ENCODE data around the gene CNTNAP2.

Gene CNTNAP2

DNA sequence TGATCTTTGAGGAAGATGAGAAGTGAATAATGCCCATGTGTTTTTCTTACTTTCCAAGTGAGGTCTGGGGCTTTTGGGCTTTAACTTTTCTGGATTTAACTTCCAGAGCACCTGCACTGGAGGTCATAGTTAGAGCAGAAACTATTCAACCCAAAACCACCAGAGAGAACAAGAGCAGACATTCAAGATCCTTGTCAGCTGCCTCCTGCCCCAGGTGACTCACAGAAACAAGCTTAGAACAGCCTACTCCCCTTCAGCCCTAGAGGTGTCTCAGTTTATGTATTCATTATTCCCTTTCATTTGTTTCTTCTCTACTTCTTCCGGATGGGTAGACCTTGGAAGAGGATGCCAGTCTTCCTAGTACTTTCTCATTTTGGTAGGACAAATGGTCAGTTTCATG is 270.5 kb downstream of the CNTNAP2 start:
- Histone ChIP-seq H3K4me1 (peaks cover 0 to 8% (median 0%) of the 10 kb centered on the region in 10 experiments; a peak in 6 of 20 replicates), H3K4me2 (no peak overlapping the region), H4K20me1 (no peaks in the 10 kb centered on the region), H3K36me3 (no peaks in the 10 kb centered on the region), H3K9ac (no peak overlapping the region), H3K4me3 (no peak overlapping the region), H3K9me3 (replicated peaks in 1 of 11) (no peaks in the 10 kb centered on the region), H3K27me3 (no peaks in the 10 kb centered on the region), H3K27ac (no peak overlapping the region)
- TF ChIP-seq Cebpa-rat (IDR thresholded peaks at IDR 0.05), result no peak

DNA sequence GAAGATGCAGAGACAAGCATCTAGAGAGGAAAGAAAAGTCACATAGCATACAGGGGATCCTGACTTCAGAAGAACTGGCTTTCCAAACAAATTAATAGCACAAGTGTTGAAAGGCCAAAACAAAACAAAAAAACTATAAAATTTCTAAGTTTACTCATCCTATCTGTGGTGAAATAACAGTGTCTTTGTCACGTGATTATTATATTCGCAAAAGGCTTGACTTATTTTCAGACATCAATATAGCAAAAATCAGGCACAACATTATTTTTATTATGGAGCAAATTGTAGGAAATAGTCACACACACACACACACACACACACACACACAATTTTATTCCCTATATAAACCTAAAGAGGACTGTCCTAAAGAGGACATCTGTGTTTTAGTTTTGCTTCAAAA is 272.3 kb downstream of the CNTNAP2 start:
- H3K27me3 ChIP-seq, result no peaks in the 10 kb centered on the region
- H4K20me1 ChIP-seq, result no peaks in the 10 kb centered on the region
- H3K4me1 ChIP-seq, result peaks cover 0 to 8% (median 0%) of the 10 kb centered on the region in 10 experiments; a peak in 6 of 20 replicates
- TF ChIP-seq Cebpa-rat (IDR thresholded peaks at IDR 0.05), result no peak
- no peak overlapping the region for H3K4me2 ChIP-seq
- H3K36me3 ChIP-seq, result no peaks in the 10 kb centered on the region
- H3K9ac ChIP-seq, result no peak overlapping the region
- H3K9me3 ChIP-seq (replicated peaks in 1 of 11), result no peaks in the 10 kb centered on the region
- no peak overlapping the region for H3K27ac ChIP-seq
- H3K4me3 ChIP-seq, result no peak overlapping the region

DNA sequence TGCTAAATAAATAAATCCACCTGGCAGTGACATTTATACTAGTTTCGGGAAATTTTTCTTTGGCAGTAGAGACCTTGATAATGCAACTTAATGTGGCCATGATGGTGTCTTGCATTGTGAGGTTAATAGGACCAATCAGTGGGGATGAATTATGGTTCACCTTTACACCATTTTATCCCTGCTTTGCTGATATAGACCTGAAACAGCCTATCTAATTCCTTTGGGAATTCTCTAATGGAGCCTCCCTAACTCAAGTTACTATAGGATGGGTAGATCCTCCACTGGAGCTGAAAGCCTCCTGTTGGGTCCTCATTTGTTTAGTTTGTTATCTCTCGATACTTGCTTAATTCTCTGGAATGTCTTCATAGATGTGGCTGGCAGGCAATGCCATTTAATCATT is 276.7 kb downstream of the CNTNAP2 start:
- H4K20me1 ChIP-seq, result no peaks in the 10 kb centered on the region
- H3K4me3 ChIP-seq, result no peak overlapping the region
- H3K9me3 ChIP-seq (replicated peaks in 1 of 11), result peaks cover 0 to 6% (median 0%) of the 10 kb centered on the region in 11 experiments; a peak in 1 of 22 replicates
- no peak for TF ChIP-seq Cebpa-rat (IDR thresholded peaks at IDR 0.05)
- H3K4me2 ChIP-seq, result no peak overlapping the region
- no peaks in the 10 kb centered on the region for H3K27me3 ChIP-seq
- no peaks in the 10 kb centered on the region for H3K36me3 ChIP-seq
- H3K27ac ChIP-seq, result no peak overlapping the region; a peak in 1 of 22 replicates
- no peaks in the 10 kb centered on the region for H3K4me1 ChIP-seq
- no peak overlapping the region for H3K9ac ChIP-seq

- Histone ChIP-seq H3K36me3 (no peaks in the 10 kb centered on the region), H4K20me1 (no peaks in the 10 kb centered on the region), H3K27ac (no peak overlapping the region), H3K27me3 (no peaks in the 10 kb centered on the region), H3K4me1 (no peaks in the 10 kb centered on the region), H3K4me2 (no peak overlapping the region), H3K9ac (no peak overlapping the region), H3K4me3 (no peak overlapping the region), H3K9me3 (replicated peaks in 1 of 11) (peaks cover 0 to 7% (median 0%) of the 10 kb centered on the region in 11 experiments; a peak in 1 of 22 replicates)
- no peak for TF ChIP-seq Cebpa-rat (IDR thresholded peaks at IDR 0.05)
These were observed 280.5 kb downstream of the CNTNAP2 start for GRCh38 chr7:146397141-146397540.

DNA sequence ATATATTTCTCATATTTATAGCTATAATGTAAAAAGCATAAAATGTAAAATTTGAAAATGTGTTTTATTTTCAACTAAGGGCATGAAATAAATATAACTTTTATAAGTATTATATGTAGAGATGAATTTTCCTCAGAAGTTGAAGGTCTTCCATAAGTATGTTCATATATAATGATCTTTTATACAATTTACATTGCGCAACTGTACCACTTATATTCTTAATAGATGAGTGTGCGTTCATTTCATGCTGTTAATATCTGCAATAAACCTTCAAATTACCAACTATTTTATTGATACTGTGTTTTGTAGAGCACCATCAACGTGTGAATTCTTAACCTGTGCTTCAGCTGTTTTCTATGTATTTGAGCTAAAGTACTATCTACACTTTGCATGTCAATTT is 285.3 kb downstream of the CNTNAP2 start:
- no peak overlapping the region for H3K9ac ChIP-seq
- no peaks in the 10 kb centered on the region for H3K36me3 ChIP-seq
- no peaks in the 10 kb centered on the region for H3K27me3 ChIP-seq
- H3K4me3 ChIP-seq, result no peak overlapping the region
- TF ChIP-seq Cebpa-rat (IDR thresholded peaks at IDR 0.05), result no peak
- no peak overlapping the region for H3K27ac ChIP-seq
- H3K4me1 ChIP-seq, result no peaks in the 10 kb centered on the region
- H3K4me2 ChIP-seq, result no peak overlapping the region
- H4K20me1 ChIP-seq, result no peaks in the 10 kb centered on the region
- H3K9me3 ChIP-seq (replicated peaks in 1 of 11), result peaks cover 0 to 7% (median 0%) of the 10 kb centered on the region in 11 experiments; a peak in 1 of 22 replicates

DNA sequence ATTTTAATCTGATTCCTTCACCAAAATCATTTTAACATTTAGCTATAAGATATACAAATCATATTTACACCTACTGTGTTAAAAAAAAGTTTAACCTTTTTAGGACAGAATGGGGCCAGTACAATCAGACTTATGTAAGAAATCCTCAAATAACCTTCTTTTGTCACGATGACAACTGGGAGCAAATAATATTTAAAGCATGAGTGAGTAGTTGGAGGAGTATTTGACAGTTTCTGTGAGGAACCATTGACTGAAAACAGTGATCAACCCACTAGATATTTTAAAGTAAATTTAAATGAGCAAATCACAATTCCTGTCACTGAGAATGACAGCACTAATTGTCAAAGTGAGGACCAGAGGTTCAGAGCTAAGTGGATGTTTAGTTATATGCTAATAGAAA is 289.1 kb downstream of the CNTNAP2 start:
- Histone ChIP-seq H3K9me3 (replicated peaks in 1 of 11) (0 out of 22 replicates have a peak, but pooled peaks cover 0 to 5% (median 0%) of the 10 kb centered on the region in 11 experiments), H3K4me3 (no peak overlapping the region), H3K36me3 (no peaks in the 10 kb centered on the region), H3K4me2 (no peak overlapping the region), H3K4me1 (no peaks in the 10 kb centered on the region), H3K27me3 (no peaks in the 10 kb centered on the region), H4K20me1 (no peaks in the 10 kb centered on the region), H3K27ac (no peak overlapping the region), H3K9ac (no peak overlapping the region)
- no peak for TF ChIP-seq Cebpa-rat (IDR thresholded peaks at IDR 0.05)

- Histone ChIP-seq H3K4me3 (no peak overlapping the region), H3K27ac (no peak overlapping the region), H3K9ac (no peak overlapping the region), H3K4me1 (peaks cover 3 to 19% (median 10%) of the 10 kb centered on the region in 10 experiments; a peak in 13 of 20 replicates), H3K4me2 (no peak overlapping the region), H3K27me3 (no peaks in the 10 kb centered on the region), H4K20me1 (no peaks in the 10 kb centered on the region), H3K9me3 (replicated peaks in 1 of 11) (no peaks in the 10 kb centered on the region), H3K36me3 (no peaks in the 10 kb centered on the region)
- TF ChIP-seq Cebpa-rat (IDR thresholded peaks at IDR 0.05), result no peak
These were observed 295.4 kb downstream of the CNTNAP2 start for GRCh38 chr7:146411975-146412374.

DNA sequence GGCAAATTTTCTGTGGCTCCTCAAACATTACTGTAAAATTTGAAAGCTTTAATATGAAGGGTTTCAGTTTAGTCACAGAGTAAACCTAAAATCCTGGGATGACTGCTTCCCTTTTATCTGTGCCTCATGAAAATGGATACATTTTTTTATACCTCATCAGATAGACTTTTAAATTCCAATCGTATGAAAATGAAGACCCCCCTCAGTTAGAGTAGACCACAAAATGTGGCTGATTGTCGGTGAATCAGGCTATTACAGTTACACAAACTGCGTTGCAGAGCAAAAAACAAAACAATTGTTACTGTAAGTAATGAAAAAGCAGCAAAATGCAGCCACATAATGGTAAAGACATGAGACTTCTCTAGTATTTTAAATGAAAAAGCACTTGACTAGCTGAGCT is 296.2 kb downstream of the CNTNAP2 start:
- Histone ChIP-seq H3K9me3 (replicated peaks in 1 of 11) (no peaks in the 10 kb centered on the region), H3K4me2 (no peak overlapping the region; a peak in 2 of 22 replicates), H3K27ac (no peak overlapping the region), H3K4me3 (no peak overlapping the region), H3K4me1 (peaks cover 3 to 23% (median 13%) of the 10 kb centered on the region in 10 experiments; a peak in 13 of 20 replicates), H3K27me3 (no peaks in the 10 kb centered on the region), H4K20me1 (no peaks in the 10 kb centered on the region), H3K36me3 (no peaks in the 10 kb centered on the region), H3K9ac (no peak overlapping the region)
- TF ChIP-seq Cebpa-rat (IDR thresholded peaks at IDR 0.05), result no peak

GRCh38 chr7:146414373-146414772 is 297.8 kb downstream of the CNTNAP2 start:
- H3K4me3 ChIP-seq, result no peak overlapping the region
- H3K4me1 ChIP-seq, result peaks cover 3 to 23% (median 13%) of the 10 kb centered on the region in 10 experiments; a peak in 13 of 20 replicates
- H3K9me3 ChIP-seq (replicated peaks in 1 of 11), result no peaks in the 10 kb centered on the region
- no peaks in the 10 kb centered on the region for H3K36me3 ChIP-seq
- H3K27ac ChIP-seq, result no peak overlapping the region
- H3K27me3 ChIP-seq, result no peaks in the 10 kb centered on the region
- no peak overlapping the region for H3K4me2 ChIP-seq
- no peak for TF ChIP-seq Cebpa-rat (IDR thresholded peaks at IDR 0.05)
- H4K20me1 ChIP-seq, result no peaks in the 10 kb centered on the region
- H3K9ac ChIP-seq, result no peak overlapping the region

DNA sequence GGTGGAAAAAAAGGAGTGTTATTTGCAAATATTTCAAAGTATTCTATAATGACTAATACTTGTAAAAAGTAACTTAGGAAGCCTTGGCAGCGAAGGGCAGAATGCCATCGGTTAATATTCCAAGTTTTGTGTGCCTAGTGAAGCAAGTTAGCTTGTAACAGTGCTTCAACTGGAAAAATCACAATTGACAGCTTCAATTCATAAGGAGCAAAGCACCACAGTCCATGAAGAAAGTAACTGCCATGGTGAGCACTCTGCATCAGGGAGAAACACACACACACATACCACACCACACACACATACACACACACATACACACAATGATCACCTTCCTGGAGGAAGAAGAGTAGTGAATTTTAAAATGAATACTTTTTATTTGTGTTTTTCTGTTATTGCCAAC is 298.3 kb downstream of the CNTNAP2 start:
- no peak overlapping the region for H3K4me2 ChIP-seq
- peaks cover 3 to 23% (median 13%) of the 10 kb centered on the region in 10 experiments; a peak in 13 of 20 replicates for H3K4me1 ChIP-seq
- H3K9ac ChIP-seq, result no peak overlapping the region

More for the DNA sequence above, 298.3 kb downstream of the CNTNAP2 start:
- H3K27me3 ChIP-seq, result no peaks in the 10 kb centered on the region
- no peaks in the 10 kb centered on the region for H4K20me1 ChIP-seq
- H3K27ac ChIP-seq, result no peak overlapping the region
- no peaks in the 10 kb centered on the region for H3K36me3 ChIP-seq
- H3K4me3 ChIP-seq, result no peak overlapping the region
- H3K9me3 ChIP-seq (replicated peaks in 1 of 11), result no peaks in the 10 kb centered on the region
- no peak for TF ChIP-seq Cebpa-rat (IDR thresholded peaks at IDR 0.05)

All from BLaER1 treated with 17β-estradiol and CSF1 and Interleukin-3, amounts not matched to agents 10 nM and 100 nM (cell line).